Measurements from ENCODE around the gene MAGI1.
A peak's percentile ranks its signal among the peaks of the same experiment; 100 is the strongest.

The MAGI1 gene

GRCh38 chr3:65409176-65409569 lies 629.5 kb downstream of the MAGI1 start:
- Histone ChIP-seq H2BK15ac (ENCODE audit: low read depth, poor library complexity, severe bottlenecking) (no peak overlapping the region), H3K23ac (ENCODE audit: low read length in 2 of 2) (no peak overlapping the region), H4K91ac (ENCODE audit: low read length) (no peak overlapping the region), H2BK120ac (ENCODE audit: low read depth, low read length) (no peak overlapping the region), H3K36me3 (ENCODE audit: control insufficient read depth in 1 of 2, insufficient read depth in 2 of 2, low read depth in 1 of 2, low read length in 2 of 2) (peaks cover 0 to under 1% of the 10 kb centered on the region in 2 experiments), H3K79me1 (replicated peaks; ENCODE audit: low read length, poor library complexity, severe bottlenecking) (peaks cover 2% of the 10 kb centered on the region), H3K9ac (ENCODE audit: low read length) (no peak overlapping the region), H3K4me2 (ENCODE audit: low read length, poor library complexity, severe bottlenecking) (no peak overlapping the region), H3K18ac (ENCODE audit: low read depth in 1 of 2, low read length in 2 of 2) (no peak overlapping the region), H2AK5ac (ENCODE audit: low read length, severe bottlenecking) (no peak overlapping the region), H2AFZ (ENCODE audit: low read depth, low read length) (no peak overlapping the region), H3K4me3 (ENCODE audit: insufficient read depth in 1 of 2, low read depth in 1 of 2, low read length in 2 of 2) (no peak overlapping the region), H2BK5ac (ENCODE audit: low read depth, low read length, poor library complexity, severe bottlenecking) (no peak overlapping the region), H3K27ac (ENCODE audit: low read length, poor library complexity, severe bottlenecking) (no peak overlapping the region), H3K4me1 (ENCODE audit: control insufficient read depth, insufficient read depth, low read depth, low read length) (no peaks in the 10 kb centered on the region), H2BK12ac (ENCODE audit: low read length in 2 of 2) (no peak overlapping the region), H3K9me3 (ENCODE audit: control insufficient read depth, low read length) (no peaks in the 10 kb centered on the region), H3K27me3 (ENCODE audit: control insufficient read depth in 1 of 2, insufficient read depth in 1 of 2, low read length in 2 of 2) (no peaks in the 10 kb centered on the region), H3K14ac (ENCODE audit: low read length in 2 of 2) (no peak overlapping the region), H4K8ac (ENCODE audit: low read length) (no peak overlapping the region), H3K4ac (ENCODE audit: low read depth in 1 of 2, low read length in 2 of 2) (no peak overlapping the region)
- 91% methylated on average over 3 of the region's 3 CpGs for WGBS
- DNase-seq = no peak

GRCh38 chr3:65408531-65409175 lies 630.1 kb downstream of the MAGI1 start:
- H2AFZ ChIP-seq (ENCODE audit: low read depth, low read length) = no peak overlapping the region
- H2AK5ac ChIP-seq (ENCODE audit: low read length, severe bottlenecking) = no peak overlapping the region
- 88% methylated on average over 5 of the region's 6 CpGs for WGBS
- H3K27me3 ChIP-seq (ENCODE audit: control insufficient read depth in 1 of 2, insufficient read depth in 1 of 2, low read length in 2 of 2) = no peaks in the 10 kb centered on the region
- no peak overlapping the region for H2BK120ac ChIP-seq (ENCODE audit: low read depth, low read length)
- H2BK15ac ChIP-seq (ENCODE audit: low read depth, poor library complexity, severe bottlenecking) = no peak overlapping the region
- no peak for DNase-seq
- no peaks in the 10 kb centered on the region for H3K9me3 ChIP-seq (ENCODE audit: control insufficient read depth, low read length)
- H2BK5ac ChIP-seq (ENCODE audit: low read depth, low read length, poor library complexity, severe bottlenecking) = no peak overlapping the region
- no peak overlapping the region for H3K23ac ChIP-seq (ENCODE audit: low read length in 2 of 2)
- no peak overlapping the region for H3K18ac ChIP-seq (ENCODE audit: low read depth in 1 of 2, low read length in 2 of 2)
- H3K4me2 ChIP-seq (ENCODE audit: low read length, poor library complexity, severe bottlenecking) = no peak overlapping the region
- H4K91ac ChIP-seq (ENCODE audit: low read length) = no peak overlapping the region
- no peak overlapping the region for H4K8ac ChIP-seq (ENCODE audit: low read length)
- H3K9ac ChIP-seq (ENCODE audit: low read length) = no peak overlapping the region
- H3K27ac ChIP-seq (ENCODE audit: low read length, poor library complexity, severe bottlenecking) = no peak overlapping the region
- no peaks in the 10 kb centered on the region for H3K36me3 ChIP-seq (ENCODE audit: control insufficient read depth in 1 of 2, insufficient read depth in 2 of 2, low read depth in 1 of 2, low read length in 2 of 2)
- H3K4me3 ChIP-seq (ENCODE audit: insufficient read depth in 1 of 2, low read depth in 1 of 2, low read length in 2 of 2) = no peak overlapping the region
- H3K4ac ChIP-seq (ENCODE audit: low read depth in 1 of 2, low read length in 2 of 2) = no peak overlapping the region
- H3K4me1 ChIP-seq (ENCODE audit: control insufficient read depth, insufficient read depth, low read depth, low read length) = no peaks in the 10 kb centered on the region
- H3K14ac ChIP-seq (ENCODE audit: low read length in 2 of 2) = no peak overlapping the region
- H2BK12ac ChIP-seq (ENCODE audit: low read length in 2 of 2) = no peak overlapping the region
- H3K79me1 ChIP-seq (replicated peaks; ENCODE audit: low read length, poor library complexity, severe bottlenecking) = peaks cover 2% of the 10 kb centered on the region

GRCh38 chr3:65406470-65406869 lies 632.2 kb downstream of the MAGI1 start:
- no peak overlapping the region for H2BK12ac ChIP-seq (ENCODE audit: low read length in 2 of 2)
- no peak overlapping the region for H2BK5ac ChIP-seq (ENCODE audit: low read depth, low read length, poor library complexity, severe bottlenecking)
- H3K27me3 ChIP-seq (ENCODE audit: control insufficient read depth in 1 of 2, insufficient read depth in 1 of 2, low read length in 2 of 2) = no peaks in the 10 kb centered on the region
- H3K14ac ChIP-seq (ENCODE audit: low read length in 2 of 2) = no peak overlapping the region
- no peak overlapping the region for H3K9ac ChIP-seq (ENCODE audit: low read length)
- H2BK120ac ChIP-seq (ENCODE audit: low read depth, low read length) = no peak overlapping the region
- no peak overlapping the region for H2AFZ ChIP-seq (ENCODE audit: low read depth, low read length)
- H3K79me1 ChIP-seq (replicated peaks; ENCODE audit: low read length, poor library complexity, severe bottlenecking) = no peaks in the 10 kb centered on the region
- no peak overlapping the region for H3K4me2 ChIP-seq (ENCODE audit: low read length, poor library complexity, severe bottlenecking)
- H3K9me3 ChIP-seq (ENCODE audit: control insufficient read depth, low read length) = no peaks in the 10 kb centered on the region
- no peak overlapping the region for H2BK15ac ChIP-seq (ENCODE audit: low read depth, poor library complexity, severe bottlenecking)
- H3K4me1 ChIP-seq (ENCODE audit: control insufficient read depth, insufficient read depth, low read depth, low read length) = peaks cover 5% of the 10 kb centered on the region
- no peak overlapping the region for H4K8ac ChIP-seq (ENCODE audit: low read length)
- H4K91ac ChIP-seq (ENCODE audit: low read length) = no peak overlapping the region
- no peak overlapping the region for H3K18ac ChIP-seq (ENCODE audit: low read depth in 1 of 2, low read length in 2 of 2)
- H2AK5ac ChIP-seq (ENCODE audit: low read length, severe bottlenecking) = no peak overlapping the region
- no peak overlapping the region for H3K4me3 ChIP-seq (ENCODE audit: insufficient read depth in 1 of 2, low read depth in 1 of 2, low read length in 2 of 2)
- H3K36me3 ChIP-seq (ENCODE audit: control insufficient read depth in 1 of 2, insufficient read depth in 2 of 2, low read depth in 1 of 2, low read length in 2 of 2) = no peaks in the 10 kb centered on the region
- no peak overlapping the region for H3K27ac ChIP-seq (ENCODE audit: low read length, poor library complexity, severe bottlenecking)
- no peak overlapping the region for H3K23ac ChIP-seq (ENCODE audit: low read length in 2 of 2)
- peak; percentile 75 for DNase-seq
- 100% methylated on average over 3 of the region's 4 CpGs for WGBS
- H3K4ac ChIP-seq (ENCODE audit: low read depth in 1 of 2, low read length in 2 of 2) = no peak overlapping the region

GRCh38 chr3:65402597-65402996 lies 636.1 kb downstream of the MAGI1 start:
- no peak overlapping the region for H2BK120ac ChIP-seq (ENCODE audit: low read depth, low read length)
- no peak overlapping the region for H3K14ac ChIP-seq (ENCODE audit: low read length in 2 of 2)
- H3K36me3 ChIP-seq (ENCODE audit: control insufficient read depth in 1 of 2, insufficient read depth in 2 of 2, low read depth in 1 of 2, low read length in 2 of 2) = no peaks in the 10 kb centered on the region
- H2BK5ac ChIP-seq (ENCODE audit: low read depth, low read length, poor library complexity, severe bottlenecking) = no peak overlapping the region
- H3K79me1 ChIP-seq (replicated peaks; ENCODE audit: low read length, poor library complexity, severe bottlenecking) = no peaks in the 10 kb centered on the region
- H2AK5ac ChIP-seq (ENCODE audit: low read length, severe bottlenecking) = no peak overlapping the region
- no peak overlapping the region for H3K27ac ChIP-seq (ENCODE audit: low read length, poor library complexity, severe bottlenecking)
- peaks cover 5% of the 10 kb centered on the region for H3K4me1 ChIP-seq (ENCODE audit: control insufficient read depth, insufficient read depth, low read depth, low read length)
- H3K4me2 ChIP-seq (ENCODE audit: low read length, poor library complexity, severe bottlenecking) = peak overlapping the region; percentile 16
- no peak overlapping the region for H2BK15ac ChIP-seq (ENCODE audit: low read depth, poor library complexity, severe bottlenecking)
- H3K9ac ChIP-seq (ENCODE audit: low read length) = peak overlapping the region; percentile 36
- no peak overlapping the region for H4K8ac ChIP-seq (ENCODE audit: low read length)
- no peaks in the 10 kb centered on the region for H3K9me3 ChIP-seq (ENCODE audit: control insufficient read depth, low read length)
- peak; percentile 42 for DNase-seq
- no peak overlapping the region for H4K91ac ChIP-seq (ENCODE audit: low read length)
- no peak overlapping the region for H2BK12ac ChIP-seq (ENCODE audit: low read length in 2 of 2)
- no peak overlapping the region for H3K4ac ChIP-seq (ENCODE audit: low read depth in 1 of 2, low read length in 2 of 2)
- H3K27me3 ChIP-seq (ENCODE audit: control insufficient read depth in 1 of 2, insufficient read depth in 1 of 2, low read length in 2 of 2) = no peaks in the 10 kb centered on the region
- no peak overlapping the region for H2AFZ ChIP-seq (ENCODE audit: low read depth, low read length)
- H3K18ac ChIP-seq (ENCODE audit: low read depth in 1 of 2, low read length in 2 of 2) = no peak overlapping the region
- no peak overlapping the region for H3K4me3 ChIP-seq (ENCODE audit: insufficient read depth in 1 of 2, low read depth in 1 of 2, low read length in 2 of 2)
- no peak overlapping the region for H3K23ac ChIP-seq (ENCODE audit: low read length in 2 of 2)
- WGBS = 64% methylated on average over 7 of the region's 7 CpGs
